WTC11 (cell line): ENCODE data around the gene RAB3D. TPM values are rescaled to one million over a fixed set of nuclear protein-coding genes. Genes with fewer than 3 reads are reported as not detected.

ENCODE experiments used
- ATAC-seq: fragments of 200-7000 bp; cut with Tn5 transposase; 2 replicates; pipeline ENCODE4 v1.10.0; 2021; ENCODE audit warnings: mild to moderate bottlenecking, moderate library complexity
- CTCF ChIA-PET: fragments of 300-600 bp; sonication (Branson Sonifier 250); formaldehyde crosslinking; loops from one replicate; lab custom pipeline; 2021; ENCODE audit warnings: antibody characterized with exemption; lab: Charles Lee
- POLR2A ChIA-PET: fragments of 350-600 bp; sonication (Branson Sonifier 250); formaldehyde crosslinking; loops from one replicate; lab custom pipeline; 2021; ENCODE audit warnings: antibody characterized with exemption; lab: Charles Lee
- DNase-seq: peaks from one replicate; pipeline ENCODE4 v3.0.0; 2021; ENCODE audit warnings: low spot score
- H3K27ac Mint-ChIP-seq: 2 replicates; pipeline ENCODE4 v1.8.0; 2021; ENCODE audit warnings: mixed read lengths
- H3K27me3 Mint-ChIP-seq: 2 replicates; pipeline ENCODE4 v1.8.0; 2021; ENCODE audit warnings: low read depth, mild to moderate bottlenecking, moderate library complexity, mixed read lengths
- H3K36me3 Mint-ChIP-seq: 2 replicates; pipeline ENCODE4 v1.8.0; 2021; ENCODE audit warnings: mixed read lengths
- H3K4me1 Mint-ChIP-seq: 2 replicates; pipeline ENCODE4 v1.8.0; 2022; ENCODE audit warnings: mixed read lengths
- H3K4me3 Mint-ChIP-seq: 2 replicates; pipeline ENCODE4 v1.8.0; 2021; ENCODE audit warnings: mild to moderate bottlenecking, moderate library complexity, mixed read lengths
- H3K9me3 Mint-ChIP-seq: 2 replicates; pipeline ENCODE4 v1.8.0; 2021; ENCODE audit warnings: mixed read lengths
- ATF1 ChIP-seq: sonication (generic); formaldehyde crosslinking; IDR thresholded peaks from 2 replicates; pipeline ENCODE4 v1.8.1; 2023; ENCODE audit warnings: mild to moderate bottlenecking, moderate library complexity, missing genetic modification reagents
- CBFB ChIP-seq: sonication (generic); formaldehyde crosslinking; IDR thresholded peaks from 2 replicates; pipeline ENCODE4 v1.8.1; 2022; ENCODE audit warnings: mild to moderate bottlenecking, low read depth, missing genetic modification reagents
- CDX4 ChIP-seq: fragments of 250-450 bp; sonication (Bioruptor Pico); IDR thresholded peaks from 2 replicates; pipeline ENCODE4 v1.9.0; 2021; ENCODE audit warnings: moderate library complexity, mild to moderate bottlenecking, inconsistent platforms, borderline replicate concordance
- CREM ChIP-seq: sonication (generic); formaldehyde crosslinking; IDR thresholded peaks from 2 replicates; pipeline ENCODE4 v1.8.1; 2022; ENCODE audit warnings: mild to moderate bottlenecking, missing genetic modification reagents, moderate library complexity
- E2F1 ChIP-seq: sonication (generic); formaldehyde crosslinking; IDR thresholded peaks from 2 replicates; pipeline ENCODE4 v1.8.0; 2022; ENCODE audit warnings: mild to moderate bottlenecking, missing genetic modification reagents
- ELF4 ChIP-seq: sonication (generic); formaldehyde crosslinking; IDR thresholded peaks from 2 replicates; pipeline ENCODE4 v1.8.1; 2022; ENCODE audit warnings: low read depth, mild to moderate bottlenecking, moderate library complexity, missing genetic modification reagents
- ERG ChIP-seq: fragments of 250-450 bp; sonication (Bioruptor Pico); IDR thresholded peaks from 2 replicates; pipeline ENCODE4 v1.8.0; 2021; ENCODE audit warnings: mild to moderate bottlenecking
- FOXJ3 ChIP-seq: sonication (generic); formaldehyde crosslinking; IDR thresholded peaks from 2 replicates; pipeline ENCODE4 v1.9.0; 2021; ENCODE audit warnings: missing genetic modification reagents, mild to moderate bottlenecking, borderline replicate concordance
- GRHL2 ChIP-seq: fragments of 250-450 bp; sonication (Bioruptor Pico); IDR thresholded peaks from 2 replicates; pipeline ENCODE4 v1.8.0; 2022; ENCODE audit warnings: mild to moderate bottlenecking, moderate library complexity; ENCODE audit not compliant: insufficient replicate concordance, severe bottlenecking
- JAZF1 ChIP-seq: fragments of 250-450 bp; sonication (Bioruptor Pico); IDR thresholded peaks from 2 replicates; pipeline ENCODE4 v1.9.0; 2021; ENCODE audit warnings: moderate library complexity, mild to moderate bottlenecking, inconsistent platforms
- MAX ChIP-seq: sonication (generic); formaldehyde crosslinking; IDR thresholded peaks from 2 replicates; pipeline ENCODE4 v1.8.0; 2022; ENCODE audit warnings: mild to moderate bottlenecking, missing genetic modification reagents
- MXD4 ChIP-seq: fragments of 250-450 bp; sonication (Bioruptor Pico); IDR thresholded peaks from 2 replicates; pipeline ENCODE4 v1.8.0; 2021; ENCODE audit warnings: mild to moderate bottlenecking, moderate library complexity, borderline replicate concordance
- NFYB ChIP-seq: sonication (generic); formaldehyde crosslinking; conservative IDR thresholded peaks from 2 replicates; pipeline ENCODE4 v1.8.0; 2022; ENCODE audit warnings: low read depth, missing genetic modification reagents
- NR3C1 ChIP-seq: sonication (generic); formaldehyde crosslinking; conservative IDR thresholded peaks from 2 replicates; pipeline ENCODE4 v1.8.1; 2023; ENCODE audit warnings: low read depth, mild to moderate bottlenecking, missing genetic modification reagents
- PRRX2 ChIP-seq: fragments of 250-450 bp; sonication (Bioruptor Pico); IDR thresholded peaks from 2 replicates; pipeline ENCODE4 v1.8.0; 2021; ENCODE audit warnings: mild to moderate bottlenecking
- SMAD3 ChIP-seq: sonication (generic); formaldehyde crosslinking; IDR thresholded peaks from 2 replicates; pipeline ENCODE4 v1.8.0; 2022; ENCODE audit warnings: missing genetic modification reagents, mild to moderate bottlenecking, borderline replicate concordance
- SOX15 ChIP-seq: fragments of 250-450 bp; sonication (Bioruptor Pico); IDR thresholded peaks from 2 replicates; pipeline ENCODE4 v1.9.0; 2021; ENCODE audit warnings: mild to moderate bottlenecking
- TEAD1 ChIP-seq: sonication (generic); formaldehyde crosslinking; IDR thresholded peaks from 2 replicates; pipeline ENCODE4 v1.8.0; 2022; ENCODE audit warnings: mild to moderate bottlenecking, missing genetic modification reagents
- TEAD4 ChIP-seq: sonication (generic); formaldehyde crosslinking; IDR thresholded peaks from 2 replicates; pipeline ENCODE4 v1.8.0; 2022; ENCODE audit warnings: mild to moderate bottlenecking, missing genetic modification reagents
- ZBTB43 ChIP-seq: sonication (generic); formaldehyde crosslinking; IDR thresholded peaks from 2 replicates; pipeline ENCODE4 v1.8.1; 2023; ENCODE audit warnings: mild to moderate bottlenecking, missing genetic modification reagents
- ZNF396 ChIP-seq: fragments of 250-450 bp; sonication (Bioruptor Pico); IDR thresholded peaks from 2 replicates; pipeline ENCODE4 v1.8.0; 2021; ENCODE audit warnings: mild to moderate bottlenecking, moderate library complexity, borderline replicate concordance
- ZNF423 ChIP-seq: fragments of 250-450 bp; sonication (Bioruptor Pico); IDR thresholded peaks from 2 replicates; pipeline ENCODE4 v2.1.2; 2022; ENCODE audit warnings: mild to moderate bottlenecking, moderate library complexity
- ZNF671 ChIP-seq: fragments of 250-450 bp; sonication (Bioruptor Pico); IDR thresholded peaks from 2 replicates; pipeline ENCODE4 v1.8.0; 2021; ENCODE audit warnings: mild to moderate bottlenecking
- total RNA-seq: library from RNA; stranded (reverse); gene quantifications from 3 replicates; pipeline ENCODE4 v1.2.3, GENCODE V29; 2021

Gene RAB3D
- total RNA-seq, 1 experiment from 2014 or later = 18.9 TPM

GRCh38 chr19:11359421-11359820, 20.0 kb upstream of the RAB3D start:
- POLR2A ChIA-PET = no interaction called here
- Mint-ChIP-seq H3K27ac (no peak overlapping the region), H3K9me3 (no peaks in the 10 kb centered on the region), H3K36me3 (no peaks in the 10 kb centered on the region), H3K27me3 (peaks cover 61% of the 10 kb centered on the region), H3K4me3 (no peak overlapping the region), H3K4me1 (peaks cover 26% of the 10 kb centered on the region)
- CTCF ChIA-PET = interaction anchor here (3.4 kb wide), 1 partner anchor 65 kb away, joined by 31 read pairs; no protein-coding TSS in a partner anchor
- TF ChIP-seq TEAD1 (CRISPR knock-in tag) = no peak
- TF ChIP-seq TEAD4 = 0 out of 2 replicates have a peak, but pooled peaks have one; percentile 24
- ATAC-seq (no peak), DNase-seq (no peak)

- ChIA-PET CTCF (no interaction called here), POLR2A (no interaction called here)
- Mint-ChIP-seq H3K36me3 (no peaks in the 10 kb centered on the region), H3K4me1 (peaks cover 18% of the 10 kb centered on the region), H3K27me3 (peaks cover 78% of the 10 kb centered on the region), H3K4me3 (0 out of 2 replicates have a peak overlapping the region, but pooled peaks have one; percentile 75), H3K9me3 (no peaks in the 10 kb centered on the region), H3K27ac (no peak overlapping the region)
- TF ChIP-seq JAZF1 (no peak), ERG (CRISPR knock-in tag) (no peak), CBFB (CRISPR knock-in tag) (no peak), ZBTB43 (CRISPR knock-in tag) (no peak), ZNF396 (CRISPR knock-in tag) (no peak), ZNF671 (CRISPR knock-in tag) (no peak), TEAD4 (no peak), MXD4 (CRISPR knock-in tag) (no peak), NFYB (CRISPR knock-in tag) (no peak), NR3C1 (no peak), CDX4 (CRISPR knock-in tag) (no peak), ZNF423 (no peak), FOXJ3 (CRISPR knock-in tag) (no peak), SMAD3 (CRISPR knock-in tag) (no peak), GRHL2 (CRISPR knock-in tag) (no peak), ATF1 (CRISPR knock-in tag) (no peak)
- ATAC-seq (no peak), DNase-seq (no peak)
These were observed 17.5 kb upstream of the RAB3D start for GRCh38 chr19:11356676-11357550.

GRCh38 chr19:11356074-11356397, 16.6 kb upstream of the RAB3D start:
- POLR2A ChIA-PET = no interaction called here
- Mint-ChIP-seq H3K27ac (no peak overlapping the region), H3K4me1 (peaks cover 19% of the 10 kb centered on the region), H3K4me3 (peak overlapping the region; percentile 75), H3K9me3 (no peaks in the 10 kb centered on the region), H3K27me3 (peaks cover 77% of the 10 kb centered on the region), H3K36me3 (no peaks in the 10 kb centered on the region)
- ATAC-seq = no peak
- CTCF ChIA-PET = no interaction called here
- DNase-seq = no peak
- TF ChIP-seq MAX (CRISPR knock-in tag) = no peak
- no peak for TF ChIP-seq JAZF1
- no peak for TF ChIP-seq ELF4 (CRISPR knock-in tag)
- no peak for TF ChIP-seq SOX15
- no peak for TF ChIP-seq PRRX2
- no peak for TF ChIP-seq CREM (CRISPR knock-in tag)
- TF ChIP-seq CDX4 (CRISPR knock-in tag) = no peak
- TF ChIP-seq ZBTB43 (CRISPR knock-in tag) = no peak
- TF ChIP-seq ZNF671 (CRISPR knock-in tag) = no peak
- no peak for TF ChIP-seq E2F1 (CRISPR knock-in tag)
